ENCODE data around the gene ATP1B1.
A peak's percentile ranks its signal among the peaks of the same experiment; 100 is the strongest.

Gene ATP1B1

DNA sequence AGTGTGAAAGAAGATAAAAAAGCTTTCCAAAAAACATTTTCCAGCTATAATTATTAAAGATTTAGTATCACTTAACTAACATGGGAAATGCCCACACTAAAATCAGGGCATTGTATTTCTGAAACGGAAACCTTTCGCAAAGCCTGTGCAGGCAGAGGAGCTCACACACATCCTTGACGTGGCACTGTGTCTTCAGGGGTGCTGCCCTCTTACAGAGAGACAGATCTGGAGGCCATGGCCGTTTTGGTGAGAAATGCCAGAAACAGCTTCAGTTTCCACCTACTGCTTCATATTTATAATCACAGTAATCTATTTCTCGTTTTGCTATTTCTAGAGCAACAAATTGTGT, 26.7 kb downstream of the ATP1B1 start:
- no peak overlapping the region for H3K4me3 ChIP-seq (ENCODE audit: low read depth, low read length)
- TF ChIP-seq, protein P1, sequence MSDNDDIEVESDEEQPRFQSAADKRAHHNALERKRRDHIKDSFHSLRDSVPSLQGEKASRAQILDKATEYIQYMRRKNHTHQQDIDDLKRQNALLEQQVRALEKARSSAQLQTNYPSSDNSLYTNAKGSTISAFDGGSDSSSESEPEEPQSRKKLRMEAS (IDR thresholded peaks at IDR 0.05; ENCODE audit: low read depth, low read length): no peak
- TF ChIP-seq MYC (IDR thresholded peaks at IDR 0.05; ENCODE audit: low read depth, low read length) (no peak), POLR2A (IDR thresholded peaks at IDR 0.05; ENCODE audit: extremely low read depth, insufficient read length) (no peak)
- TF ChIP-seq, protein P2, sequence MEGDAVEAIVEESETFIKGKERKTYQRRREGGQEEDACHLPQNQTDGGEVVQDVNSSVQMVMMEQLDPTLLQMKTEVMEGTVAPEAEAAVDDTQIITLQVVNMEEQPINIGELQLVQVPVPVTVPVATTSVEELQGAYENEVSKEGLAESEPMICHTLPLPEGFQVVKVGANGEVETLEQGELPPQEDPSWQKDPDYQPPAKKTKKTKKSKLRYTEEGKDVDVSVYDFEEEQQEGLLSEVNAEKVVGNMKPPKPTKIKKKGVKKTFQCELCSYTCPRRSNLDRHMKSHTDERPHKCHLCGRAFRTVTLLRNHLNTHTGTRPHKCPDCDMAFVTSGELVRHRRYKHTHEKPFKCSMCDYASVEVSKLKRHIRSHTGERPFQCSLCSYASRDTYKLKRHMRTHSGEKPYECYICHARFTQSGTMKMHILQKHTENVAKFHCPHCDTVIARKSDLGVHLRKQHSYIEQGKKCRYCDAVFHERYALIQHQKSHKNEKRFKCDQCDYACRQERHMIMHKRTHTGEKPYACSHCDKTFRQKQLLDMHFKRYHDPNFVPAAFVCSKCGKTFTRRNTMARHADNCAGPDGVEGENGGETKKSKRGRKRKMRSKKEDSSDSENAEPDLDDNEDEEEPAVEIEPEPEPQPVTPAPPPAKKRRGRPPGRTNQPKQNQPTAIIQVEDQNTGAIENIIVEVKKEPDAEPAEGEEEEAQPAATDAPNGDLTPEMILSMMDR (IDR thresholded peaks at IDR 0.05; ENCODE audit: low read depth, low read length): no peak
- no peak for DNase-seq (ENCODE audit: low read depth)

DNA sequence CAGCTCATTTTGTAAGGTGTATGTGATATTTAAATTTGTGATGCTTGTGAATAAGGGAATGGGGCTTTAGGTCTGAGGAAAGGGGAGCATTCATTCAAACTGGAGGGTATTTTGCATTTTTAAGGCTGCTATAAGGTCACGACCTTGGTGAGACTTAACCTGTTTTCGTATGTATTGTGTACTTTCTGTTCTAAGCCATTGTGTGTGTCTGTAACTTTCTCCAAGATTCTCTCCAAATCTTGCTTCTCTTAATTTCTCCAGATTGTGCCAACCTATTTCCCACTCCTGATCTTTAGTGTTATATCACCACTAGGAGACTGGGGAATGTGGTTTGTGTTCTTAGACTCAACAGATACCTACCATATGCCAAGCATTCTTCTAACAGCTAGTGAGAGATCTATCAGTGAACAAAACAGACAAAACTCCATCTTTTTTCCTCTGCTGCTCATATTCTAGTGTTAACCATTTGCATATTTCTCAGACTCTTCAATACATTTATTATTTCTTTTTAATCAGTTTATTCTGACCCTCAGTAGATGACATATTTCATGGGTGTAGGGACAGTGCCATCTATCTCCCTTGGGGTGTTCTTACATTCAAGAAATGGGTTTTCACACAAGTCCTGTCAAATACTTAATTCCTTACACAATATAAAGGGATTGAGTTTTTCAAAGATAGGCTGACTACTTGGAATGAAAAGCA, 27.5 kb downstream of the ATP1B1 start:
- H3K4me3 ChIP-seq (ENCODE audit: low read depth, low read length): no peak overlapping the region
- DNase-seq (ENCODE audit: low read depth): peak; percentile 15
- TF ChIP-seq, protein P1 (IDR thresholded peaks at IDR 0.05; ENCODE audit: low read depth, low read length): no peak
- TF ChIP-seq MYC (IDR thresholded peaks at IDR 0.05; ENCODE audit: low read depth, low read length) (no peak), POLR2A (IDR thresholded peaks at IDR 0.05; ENCODE audit: extremely low read depth, insufficient read length) (no peak)
- TF ChIP-seq, protein P2 (IDR thresholded peaks at IDR 0.05; ENCODE audit: low read depth, low read length): no peak

DNA sequence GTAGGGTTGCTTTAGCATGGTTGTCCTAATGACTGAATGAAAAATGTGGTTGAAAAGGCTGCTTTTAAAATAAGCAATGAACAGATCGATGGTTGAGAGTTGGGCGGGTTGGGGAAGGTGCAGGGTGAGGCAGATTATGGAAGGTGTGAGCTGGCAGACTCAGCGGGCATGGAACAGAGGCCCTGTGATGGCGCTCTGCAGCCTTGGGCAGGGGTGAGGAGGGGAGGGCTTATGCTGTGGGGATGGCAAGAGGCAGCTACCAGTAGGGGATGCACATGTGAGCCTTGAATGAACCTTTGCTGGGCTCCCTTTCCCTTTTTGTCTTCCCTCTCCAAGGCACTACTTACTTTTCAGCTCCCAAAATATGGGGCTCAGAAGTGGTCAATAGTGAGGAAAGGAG, 30.9 kb downstream of the ATP1B1 start:
- DNase-seq (ENCODE audit: low read depth): no peak
- no peak overlapping the region for H3K4me3 ChIP-seq (ENCODE audit: low read depth, low read length)
- no peak for TF ChIP-seq MYC (IDR thresholded peaks at IDR 0.05; ENCODE audit: low read depth, low read length)
- TF ChIP-seq, protein P2 (IDR thresholded peaks at IDR 0.05; ENCODE audit: low read depth, low read length): no peak
- TF ChIP-seq POLR2A (IDR thresholded peaks at IDR 0.05; ENCODE audit: extremely low read depth, insufficient read length): no peak
- TF ChIP-seq, protein P1 (IDR thresholded peaks at IDR 0.05; ENCODE audit: low read depth, low read length): no peak

DNA sequence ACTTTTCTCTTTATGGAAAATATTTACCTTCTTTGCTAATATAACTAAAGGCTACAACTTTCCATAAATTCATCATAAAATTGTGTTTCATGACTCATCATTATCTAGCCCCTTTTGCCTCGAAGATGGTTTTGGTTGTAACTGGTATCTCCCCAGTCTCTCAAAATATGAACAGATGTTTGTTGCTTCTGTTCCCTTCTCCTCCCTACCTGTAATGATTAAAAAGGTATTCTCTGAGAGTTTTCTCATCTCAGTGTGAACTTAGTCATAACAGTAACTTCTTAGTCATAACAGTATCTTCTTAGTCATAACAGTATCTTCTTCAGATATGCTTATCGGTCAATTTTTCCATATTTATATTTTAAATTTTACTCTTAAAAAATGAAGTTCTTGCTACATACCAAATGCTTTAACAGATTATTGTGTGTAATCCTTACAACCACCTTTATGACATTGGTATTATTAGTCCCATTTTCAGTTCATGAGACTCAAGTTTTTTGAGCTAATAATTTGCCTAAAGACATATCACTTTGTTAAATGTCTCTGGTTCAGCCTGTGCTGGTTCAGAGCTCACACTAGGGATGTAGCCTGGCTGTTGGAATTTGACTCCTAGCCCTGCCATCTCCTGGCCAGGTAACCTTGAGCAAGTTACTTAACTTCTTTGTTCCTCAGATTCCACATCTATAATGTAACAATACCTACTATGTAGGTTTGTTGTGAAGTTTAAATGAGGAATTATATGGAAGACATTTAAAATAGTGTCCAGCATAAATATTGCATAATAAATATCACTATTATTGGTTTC, 32.6 kb downstream of the ATP1B1 start:
- H3K4me3 ChIP-seq (ENCODE audit: low read depth, low read length): no peak overlapping the region
- TF ChIP-seq, protein P1 (IDR thresholded peaks at IDR 0.05; ENCODE audit: low read depth, low read length): no peak
- TF ChIP-seq, protein P2 (IDR thresholded peaks at IDR 0.05; ENCODE audit: low read depth, low read length): no peak
- TF ChIP-seq MYC (IDR thresholded peaks at IDR 0.05; ENCODE audit: low read depth, low read length) (no peak), POLR2A (IDR thresholded peaks at IDR 0.05; ENCODE audit: extremely low read depth, insufficient read length) (no peak)
- no peak for DNase-seq (ENCODE audit: low read depth)

DNA sequence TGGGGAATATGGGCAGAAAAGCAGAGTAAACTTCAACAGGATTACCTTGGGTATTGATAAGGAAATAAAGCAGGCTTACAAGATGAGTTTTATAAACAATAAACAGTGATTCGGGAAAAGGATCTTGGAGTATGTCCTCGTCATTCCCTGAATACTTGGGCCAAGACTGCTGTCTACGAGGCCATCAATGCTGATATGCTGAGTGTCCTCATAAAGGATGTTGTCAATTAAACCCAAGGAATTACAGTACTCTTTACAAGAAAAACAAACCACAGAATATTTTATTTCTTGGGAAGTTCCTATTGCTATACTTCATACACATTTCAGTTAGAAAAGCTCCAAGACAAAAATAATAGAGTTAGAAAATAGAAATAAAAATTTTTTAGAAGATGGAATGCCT, 34.9 kb downstream of the ATP1B1 start:
- no peak for DNase-seq (ENCODE audit: low read depth)
- no peak overlapping the region for H3K4me3 ChIP-seq (ENCODE audit: low read depth, low read length)
- TF ChIP-seq POLR2A (IDR thresholded peaks at IDR 0.05; ENCODE audit: extremely low read depth, insufficient read length) (no peak), MYC (IDR thresholded peaks at IDR 0.05; ENCODE audit: low read depth, low read length) (no peak)
- TF ChIP-seq, protein P2 (IDR thresholded peaks at IDR 0.05; ENCODE audit: low read depth, low read length): no peak
- TF ChIP-seq, protein P1 (IDR thresholded peaks at IDR 0.05; ENCODE audit: low read depth, low read length): no peak

Measured in NB4 (cell line).